Neural cell (in vitro differentiated cells): ENCODE data around the gene KRAS. TPM values are rescaled to one million over a fixed set of nuclear protein-coding genes. Genes with fewer than 3 reads are reported as not detected.

Experiments used
- H2AFZ ChIP-seq: fragments of 200-600, 300-800 bp; sonication (generic), shearing (Covaris generic); 2 replicates; pipeline ENCODE4 v1.6.0; 2014; ENCODE audit warnings: low read depth, mild to moderate bottlenecking, antibody characterized with exemption, low read length, moderate library complexity
- H3F3A ChIP-seq: fragments of 200-600 bp; shearing (Covaris generic); 2 replicates; pipeline ENCODE4 v1.6.1; 2016; ENCODE audit warnings: mild to moderate bottlenecking, moderate library complexity, mixed read lengths, antibody characterized with exemption, low read length; ENCODE audit not compliant: insufficient read depth, poor library complexity, severe bottlenecking
- H3K27ac ChIP-seq: fragments of 200-600, 300-800 bp; sonication (generic), shearing (Covaris generic); 2 replicates; pipeline ENCODE4 v1.5.1; 2014; ENCODE audit warnings: mild to moderate bottlenecking, low read length, moderate library complexity
- H3K27me3 ChIP-seq: fragments of 300-800, 200-600 bp; sonication (generic), shearing (Covaris generic); 2 replicates; pipeline ENCODE4 v1.6.0; 2014; ENCODE audit warnings: mild to moderate bottlenecking, low read depth, low read length, moderate library complexity; ENCODE audit not compliant: insufficient read depth
- H3K36me3 ChIP-seq: fragments of 300-800, 200-600 bp; sonication (generic), shearing (Covaris generic); 2 replicates; pipeline ENCODE4 v1.5.1; 2014; ENCODE audit warnings: mild to moderate bottlenecking, antibody characterized with exemption, low read length, moderate library complexity; ENCODE audit not compliant: insufficient read depth
- H3K4me2 ChIP-seq: fragments of 300-800, 200-600 bp; sonication (generic), shearing (Covaris generic); 2 replicates; pipeline ENCODE4 v1.6.0; 2014; ENCODE audit warnings: mild to moderate bottlenecking, low read length
- H3K4me3 ChIP-seq: fragments of 300-800, 200-600 bp; sonication (generic), shearing (Covaris generic); 2 replicates; pipeline ENCODE4 v1.5.1; 2014; ENCODE audit warnings: mild to moderate bottlenecking, low read length, moderate library complexity
- H3K79me2 ChIP-seq: fragments of 200-600 bp; shearing (Covaris generic); replicated peaks from 2 replicates; pipeline ENCODE4 v1.6.0; 2014; ENCODE audit warnings: mild to moderate bottlenecking, low read length, moderate library complexity; ENCODE audit not compliant: insufficient read depth
- H3K9ac ChIP-seq: fragments of 300-800, 200-600 bp; sonication (generic), shearing (Covaris generic); 2 replicates; pipeline ENCODE4 v1.6.1; 2016; ENCODE audit warnings: mild to moderate bottlenecking, low read length, mixed read lengths
- H3K9me2 ChIP-seq: fragments of 200-600 bp; shearing (Covaris generic); 2 replicates; pipeline ENCODE4 v1.6.1; 2016; ENCODE audit warnings: mild to moderate bottlenecking, low read length, mixed read lengths; ENCODE audit not compliant: insufficient read depth
- H3K9me3 ChIP-seq: fragments of 200-600, 300-800 bp; sonication (generic), shearing (Covaris generic); 2 replicates; pipeline ENCODE4 v1.6.1; 2016; ENCODE audit warnings: mild to moderate bottlenecking, mixed run types, low read length, moderate library complexity, mixed read lengths
- H4K20me1 ChIP-seq: fragments of 200-600 bp; shearing (Covaris generic); 2 replicates; pipeline ENCODE4 v1.6.1; 2016; ENCODE audit warnings: mild to moderate bottlenecking, mixed run types; ENCODE audit not compliant: insufficient read depth
- EP300 ChIP-seq: fragments of 450-650 bp; conservative IDR thresholded peaks from 2 replicates; pipeline ENCODE4 v1.6.1; 2014; ENCODE audit warnings: antibody characterized with exemption, mild to moderate bottlenecking, moderate library complexity; ENCODE audit not compliant: poor library complexity, severe bottlenecking
- EZH2 ChIP-seq: fragments of 200-600, 300-800 bp; shearing (Covaris generic), sonication (generic); IDR thresholded peaks from 2 replicates; pipeline ENCODE4 v1.6.1; 2014; ENCODE audit warnings: antibody characterized with exemption, low read length, borderline replicate concordance, mild to moderate bottlenecking; ENCODE audit not compliant: insufficient read depth, poor library complexity, severe bottlenecking
- MXI1 ChIP-seq: fragments of 450-650 bp; conservative IDR thresholded peaks from 2 replicates; pipeline ENCODE4 v1.6.1; 2014; ENCODE audit warnings: antibody characterized with exemption, mild to moderate bottlenecking; ENCODE audit not compliant: poor library complexity, severe bottlenecking
- POLR2AphosphoS5 ChIP-seq: IDR thresholded peaks from 2 replicates; pipeline ENCODE4 v1.6.1; 2012
- RAD21 ChIP-seq: fragments of 450-650 bp; conservative IDR thresholded peaks from 2 replicates; pipeline ENCODE4 v1.6.1; 2014; ENCODE audit warnings: antibody characterized with exemption, mild to moderate bottlenecking, moderate library complexity
- SMC3 ChIP-seq: fragments of 450-650 bp; conservative IDR thresholded peaks from 2 replicates; pipeline ENCODE4 v1.6.1; 2014; ENCODE audit warnings: antibody characterized with exemption, mild to moderate bottlenecking, moderate library complexity; ENCODE audit not compliant: poor library complexity
- TAF1 ChIP-seq: IDR thresholded peaks from 2 replicates; pipeline ENCODE4 v1.6.1; 2012; ENCODE audit warnings: low read depth
- polyA plus RNA-seq: library from polyadenylated mRNA; depleted of rRNA; stranded (reverse); fragments of >200 nt; gene quantifications from 2 replicates; pipeline ENCODE4 v1.2.3, GENCODE V29; 2014
- TF ChIP-seq, protein P1 (sequence below): fragments of 450-650 bp; IDR thresholded peaks from 2 replicates; pipeline ENCODE4 v1.5.1; 2014; ENCODE audit warnings: antibody characterized with exemption, mild to moderate bottlenecking, moderate library complexity; ENCODE audit not compliant: poor library complexity, severe bottlenecking
- TF ChIP-seq, protein P2 (sequence below): IDR thresholded peaks from 2 replicates; pipeline ENCODE4 v1.6.1; 2012; ENCODE audit warnings: borderline replicate concordance

The KRAS gene
- polyA plus RNA-seq, 1 donor from 2014 or later, result 34.7 TPM

DNA sequence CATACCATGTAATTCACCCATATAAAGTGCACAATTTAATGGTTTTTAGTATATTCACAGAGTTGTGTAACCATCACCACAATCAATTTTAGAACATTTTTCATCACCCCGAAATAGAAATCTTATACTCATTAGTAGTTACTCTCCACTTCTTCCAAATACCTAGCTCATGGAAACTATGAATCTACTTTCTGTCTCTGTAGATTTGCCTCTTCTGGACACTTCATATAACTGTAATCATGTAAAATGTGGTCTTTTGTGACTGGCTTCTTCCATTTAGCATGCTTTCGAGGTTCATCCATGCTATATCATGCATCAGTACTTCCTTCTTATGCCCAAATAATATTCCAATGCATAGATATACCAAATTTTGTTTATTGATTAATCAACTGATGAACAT is 66.6 kb downstream of the KRAS start:
- Histone ChIP-seq H4K20me1 (no peaks in the 10 kb centered on the region), H3K4me3 (no peak overlapping the region), H3K36me3 (no peaks in the 10 kb centered on the region), H3K9me2 (no peaks in the 10 kb centered on the region), H3K27ac (no peak overlapping the region), H3F3A (no peaks in the 10 kb centered on the region), H3K4me2 (no peak overlapping the region), H3K79me2 (no peaks in the 10 kb centered on the region), H2AFZ (no peak overlapping the region), H3K9ac (no peak overlapping the region), H3K9me3 (no peaks in the 10 kb centered on the region), H3K27me3 (no peaks in the 10 kb centered on the region)
- no peak for TF ChIP-seq EZH2
- no peak for TF ChIP-seq TAF1
- TF ChIP-seq EP300, result no peak
- TF ChIP-seq, protein P1, sequence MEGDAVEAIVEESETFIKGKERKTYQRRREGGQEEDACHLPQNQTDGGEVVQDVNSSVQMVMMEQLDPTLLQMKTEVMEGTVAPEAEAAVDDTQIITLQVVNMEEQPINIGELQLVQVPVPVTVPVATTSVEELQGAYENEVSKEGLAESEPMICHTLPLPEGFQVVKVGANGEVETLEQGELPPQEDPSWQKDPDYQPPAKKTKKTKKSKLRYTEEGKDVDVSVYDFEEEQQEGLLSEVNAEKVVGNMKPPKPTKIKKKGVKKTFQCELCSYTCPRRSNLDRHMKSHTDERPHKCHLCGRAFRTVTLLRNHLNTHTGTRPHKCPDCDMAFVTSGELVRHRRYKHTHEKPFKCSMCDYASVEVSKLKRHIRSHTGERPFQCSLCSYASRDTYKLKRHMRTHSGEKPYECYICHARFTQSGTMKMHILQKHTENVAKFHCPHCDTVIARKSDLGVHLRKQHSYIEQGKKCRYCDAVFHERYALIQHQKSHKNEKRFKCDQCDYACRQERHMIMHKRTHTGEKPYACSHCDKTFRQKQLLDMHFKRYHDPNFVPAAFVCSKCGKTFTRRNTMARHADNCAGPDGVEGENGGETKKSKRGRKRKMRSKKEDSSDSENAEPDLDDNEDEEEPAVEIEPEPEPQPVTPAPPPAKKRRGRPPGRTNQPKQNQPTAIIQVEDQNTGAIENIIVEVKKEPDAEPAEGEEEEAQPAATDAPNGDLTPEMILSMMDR, result no peak
- TF ChIP-seq RAD21, result no peak
- TF ChIP-seq, protein P2, sequence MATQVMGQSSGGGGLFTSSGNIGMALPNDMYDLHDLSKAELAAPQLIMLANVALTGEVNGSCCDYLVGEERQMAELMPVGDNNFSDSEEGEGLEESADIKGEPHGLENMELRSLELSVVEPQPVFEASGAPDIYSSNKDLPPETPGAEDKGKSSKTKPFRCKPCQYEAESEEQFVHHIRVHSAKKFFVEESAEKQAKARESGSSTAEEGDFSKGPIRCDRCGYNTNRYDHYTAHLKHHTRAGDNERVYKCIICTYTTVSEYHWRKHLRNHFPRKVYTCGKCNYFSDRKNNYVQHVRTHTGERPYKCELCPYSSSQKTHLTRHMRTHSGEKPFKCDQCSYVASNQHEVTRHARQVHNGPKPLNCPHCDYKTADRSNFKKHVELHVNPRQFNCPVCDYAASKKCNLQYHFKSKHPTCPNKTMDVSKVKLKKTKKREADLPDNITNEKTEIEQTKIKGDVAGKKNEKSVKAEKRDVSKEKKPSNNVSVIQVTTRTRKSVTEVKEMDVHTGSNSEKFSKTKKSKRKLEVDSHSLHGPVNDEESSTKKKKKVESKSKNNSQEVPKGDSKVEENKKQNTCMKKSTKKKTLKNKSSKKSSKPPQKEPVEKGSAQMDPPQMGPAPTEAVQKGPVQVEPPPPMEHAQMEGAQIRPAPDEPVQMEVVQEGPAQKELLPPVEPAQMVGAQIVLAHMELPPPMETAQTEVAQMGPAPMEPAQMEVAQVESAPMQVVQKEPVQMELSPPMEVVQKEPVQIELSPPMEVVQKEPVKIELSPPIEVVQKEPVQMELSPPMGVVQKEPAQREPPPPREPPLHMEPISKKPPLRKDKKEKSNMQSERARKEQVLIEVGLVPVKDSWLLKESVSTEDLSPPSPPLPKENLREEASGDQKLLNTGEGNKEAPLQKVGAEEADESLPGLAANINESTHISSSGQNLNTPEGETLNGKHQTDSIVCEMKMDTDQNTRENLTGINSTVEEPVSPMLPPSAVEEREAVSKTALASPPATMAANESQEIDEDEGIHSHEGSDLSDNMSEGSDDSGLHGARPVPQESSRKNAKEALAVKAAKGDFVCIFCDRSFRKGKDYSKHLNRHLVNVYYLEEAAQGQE, result no peak
- no peak for TF ChIP-seq MXI1
- no peak for TF ChIP-seq SMC3
- no peak for TF ChIP-seq POLR2AphosphoS5

DNA sequence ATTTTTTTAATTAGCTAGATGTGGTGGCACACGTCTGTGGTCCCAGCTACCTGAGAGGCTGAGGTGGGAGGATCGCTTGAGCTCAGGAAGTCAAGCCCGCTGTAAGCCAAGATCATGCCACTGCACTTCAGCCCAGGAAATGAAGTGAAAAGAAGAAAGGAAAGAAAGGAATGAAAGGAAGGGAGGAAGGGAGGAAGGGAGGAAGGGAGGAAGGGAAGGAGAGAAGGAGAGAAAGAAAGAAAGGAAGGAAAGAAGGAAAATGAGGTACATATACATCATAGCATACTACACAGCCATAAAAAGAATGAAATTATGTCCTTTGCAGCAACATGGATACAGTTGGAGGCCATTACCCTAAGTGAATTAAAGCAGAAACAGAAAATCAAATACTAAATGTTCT is 68.0 kb downstream of the KRAS start:
- Histone ChIP-seq H4K20me1 (no peaks in the 10 kb centered on the region), H3K36me3 (no peaks in the 10 kb centered on the region), H3K27ac (no peak overlapping the region), H3K9me3 (no peaks in the 10 kb centered on the region), H3K27me3 (no peaks in the 10 kb centered on the region), H3F3A (no peaks in the 10 kb centered on the region), H3K9ac (no peak overlapping the region), H3K79me2 (no peaks in the 10 kb centered on the region), H2AFZ (no peak overlapping the region), H3K4me3 (no peak overlapping the region), H3K9me2 (no peaks in the 10 kb centered on the region), H3K4me2 (no peak overlapping the region)
- TF ChIP-seq POLR2AphosphoS5 (no peak), EZH2 (no peak), TAF1 (no peak), RAD21 (no peak)

DNA sequence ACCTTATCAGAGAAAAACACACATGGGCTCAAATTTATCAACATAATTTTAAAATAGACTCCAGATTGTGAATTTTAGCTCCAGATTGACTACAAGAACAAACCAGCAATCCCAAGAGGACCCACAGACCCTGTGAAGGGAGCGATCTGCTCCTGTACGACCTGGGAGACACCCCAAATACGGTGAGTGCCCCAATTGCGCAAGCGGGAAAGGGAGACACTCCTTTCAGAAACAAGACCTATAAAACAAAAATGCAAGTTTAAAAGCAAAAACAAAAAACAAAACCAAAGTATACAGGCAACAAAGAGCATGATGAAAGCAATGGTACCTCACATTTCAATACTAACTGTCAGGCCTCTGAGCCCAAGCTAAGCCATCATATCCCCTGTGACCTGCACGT is 87.9 kb downstream of the KRAS start:
- H3K9ac ChIP-seq, result no peak overlapping the region
- no peaks in the 10 kb centered on the region for H3K36me3 ChIP-seq
- H3K4me2 ChIP-seq, result no peak overlapping the region
- no peaks in the 10 kb centered on the region for H3K9me3 ChIP-seq
- H3K9me2 ChIP-seq, result no peaks in the 10 kb centered on the region
- H4K20me1 ChIP-seq, result no peaks in the 10 kb centered on the region
- H3K79me2 ChIP-seq, result no peaks in the 10 kb centered on the region
- H2AFZ ChIP-seq, result no peak overlapping the region
- no peak overlapping the region for H3K4me3 ChIP-seq
- no peak overlapping the region for H3K27ac ChIP-seq
- no peak for TF ChIP-seq MXI1
- no peak for TF ChIP-seq TAF1
- no peak for TF ChIP-seq POLR2AphosphoS5
- TF ChIP-seq EP300, result no peak
- no peak for TF ChIP-seq RAD21
- TF ChIP-seq, protein P2, result no peak
- TF ChIP-seq, protein P1, result no peak
- no peak for TF ChIP-seq SMC3
- TF ChIP-seq EZH2, result no peak
- H3F3A ChIP-seq, result no peaks in the 10 kb centered on the region
- H3K27me3 ChIP-seq, result no peaks in the 10 kb centered on the region
